ENCODE results near the gene UGT1A8.

- TF ChIP-seq CTCF (IDR thresholded peaks at IDR 0.05; ENCODE audit: poor library complexity) = no peak
- no peak for TF ChIP-seq EZH2 (IDR thresholded peaks at IDR 0.05; ENCODE audit: borderline replicate concordance)
- no peak for TF ChIP-seq EZH2phosphoT487 (IDR thresholded peaks at IDR 0.05; ENCODE audit: low read depth, severe bottlenecking, unreplicated experiment)
Measured at GRCh38 chr2:233676046-233676445, 58.6 kb downstream of the UGT1A8 start.

All from hepatocyte (in vitro differentiated cells).